Activated CD8-positive, alpha-beta memory T cell treated with anti-CD3 and anti-CD28 coated beads, Interleukin-2, amount 50 U/mL, for 48 hours (primary cell): ENCODE results near the gene TAF4B.
"Not testable (repeated sequence)": the region's sequence is repeated elsewhere in the genome, so short reads cannot be mapped to it uniquely, and the experiment has no call there.

Experiments
- DNase-seq: peaks from one replicate; pipeline ENCODE4 v3.0.0-alpha.2; 2020

The TAF4B gene

GRCh38 chr18:26432651-26433424 is 206.6 kb downstream of the TAF4B start:
- no peak for DNase-seq

- no peak for DNase-seq
Measured at GRCh38 chr18:26434887-26435286, 208.6 kb downstream of the TAF4B start.

GRCh38 chr18:26435415-26436095 is 209.3 kb downstream of the TAF4B start:
- DNase-seq: no peak

GRCh38 chr18:26436176-26437051 is 210.2 kb downstream of the TAF4B start:
- DNase-seq: no peak

GRCh38 chr18:26437634-26438033 is 211.4 kb downstream of the TAF4B start:
- not testable (repeated sequence) for DNase-seq

- no peak for DNase-seq
Measured at GRCh38 chr18:26438980-26439379, 212.7 kb downstream of the TAF4B start.

GRCh38 chr18:26439537-26439936 is 213.3 kb downstream of the TAF4B start:
- DNase-seq: no peak

- DNase-seq: no peak
Measured at GRCh38 chr18:26440644-26441043, 214.4 kb downstream of the TAF4B start.
